Choroid plexus epithelial cell (primary cell): ENCODE data around the gene PAX5.

Source experiments
- DNase-seq: peaks from one replicate; pipeline ENCODE4 v3.0.0-alpha.2; 2010; ENCODE audit warnings: low read depth
- H3K4me3 ChIP-seq: 2 replicates; pipeline ENCODE4 v1.5.1; 2011; ENCODE audit warnings: low read depth, mild to moderate bottlenecking, control low read depth, low read length, moderate library complexity
- TF ChIP-seq, protein P1 (sequence below): conservative IDR thresholded peaks from 2 replicates; pipeline ENCODE4 v1.5.1; 2011; ENCODE audit warnings: low read depth, mild to moderate bottlenecking, control low read depth, inconsistent platforms, low read length, moderate library complexity

PAX5 gene

DNA sequence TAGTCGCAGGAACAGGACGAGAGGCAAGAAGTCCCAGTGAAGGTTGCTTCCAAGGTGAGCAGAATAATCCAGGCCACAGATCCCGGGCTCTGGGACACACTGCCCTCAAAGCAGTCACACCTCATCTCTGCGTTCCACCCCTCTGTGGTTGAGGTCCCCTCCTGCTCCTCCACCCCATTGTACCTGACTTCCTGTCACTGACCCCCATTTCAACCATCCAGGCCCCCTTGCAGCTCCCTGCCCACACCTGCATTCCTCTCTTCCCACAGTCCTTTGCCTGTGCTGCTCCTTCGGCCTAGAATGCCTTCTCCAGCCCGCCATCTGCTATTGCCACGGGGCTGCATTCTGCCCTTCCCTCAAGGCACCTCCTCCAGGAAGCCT is 73.5 kb downstream of the PAX5 start:
- H3K4me3 ChIP-seq = no peak overlapping the region
- no peak for DNase-seq
- TF ChIP-seq, protein P1, sequence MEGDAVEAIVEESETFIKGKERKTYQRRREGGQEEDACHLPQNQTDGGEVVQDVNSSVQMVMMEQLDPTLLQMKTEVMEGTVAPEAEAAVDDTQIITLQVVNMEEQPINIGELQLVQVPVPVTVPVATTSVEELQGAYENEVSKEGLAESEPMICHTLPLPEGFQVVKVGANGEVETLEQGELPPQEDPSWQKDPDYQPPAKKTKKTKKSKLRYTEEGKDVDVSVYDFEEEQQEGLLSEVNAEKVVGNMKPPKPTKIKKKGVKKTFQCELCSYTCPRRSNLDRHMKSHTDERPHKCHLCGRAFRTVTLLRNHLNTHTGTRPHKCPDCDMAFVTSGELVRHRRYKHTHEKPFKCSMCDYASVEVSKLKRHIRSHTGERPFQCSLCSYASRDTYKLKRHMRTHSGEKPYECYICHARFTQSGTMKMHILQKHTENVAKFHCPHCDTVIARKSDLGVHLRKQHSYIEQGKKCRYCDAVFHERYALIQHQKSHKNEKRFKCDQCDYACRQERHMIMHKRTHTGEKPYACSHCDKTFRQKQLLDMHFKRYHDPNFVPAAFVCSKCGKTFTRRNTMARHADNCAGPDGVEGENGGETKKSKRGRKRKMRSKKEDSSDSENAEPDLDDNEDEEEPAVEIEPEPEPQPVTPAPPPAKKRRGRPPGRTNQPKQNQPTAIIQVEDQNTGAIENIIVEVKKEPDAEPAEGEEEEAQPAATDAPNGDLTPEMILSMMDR = no peak

DNA sequence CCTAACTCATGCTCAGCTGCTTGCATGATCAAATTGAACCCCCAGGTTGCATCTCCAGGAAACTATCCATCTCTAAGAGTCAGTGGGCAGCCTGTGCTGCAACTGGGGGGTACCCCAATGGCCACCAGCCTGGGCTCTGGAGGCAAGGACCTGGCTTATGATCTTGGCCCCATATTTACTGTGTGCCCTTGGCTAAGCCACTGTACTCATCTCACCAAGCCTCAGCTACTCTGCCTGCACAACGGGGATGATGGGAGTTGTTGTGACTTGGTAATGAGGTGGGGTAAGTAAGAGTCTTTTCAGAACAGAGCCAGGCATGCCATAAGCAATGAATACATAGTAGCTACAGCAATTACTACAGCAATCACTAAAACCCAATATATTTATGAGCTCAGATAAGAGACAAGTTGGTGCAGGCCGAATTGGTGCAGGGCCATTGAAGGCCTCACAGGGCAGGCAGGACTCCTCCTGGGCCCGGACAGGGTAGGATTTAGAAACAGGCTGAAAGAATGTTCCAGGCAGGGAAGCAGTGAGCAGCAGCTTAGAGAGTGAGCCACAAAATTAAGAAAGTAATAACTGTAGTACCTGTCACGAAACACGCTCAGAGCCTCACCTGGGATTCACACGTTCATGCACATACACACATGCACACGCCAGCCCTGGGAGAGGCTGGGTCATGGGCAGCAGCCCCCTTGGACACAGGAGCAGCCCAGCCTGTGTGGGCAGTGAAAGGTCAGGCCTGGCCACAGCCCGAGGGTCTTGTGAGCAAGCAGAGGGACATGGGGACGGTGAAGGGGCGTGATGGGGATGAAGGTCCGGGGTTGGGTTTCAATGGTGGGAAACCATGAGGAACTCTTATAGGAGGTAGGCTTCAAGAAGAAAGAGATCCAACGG is 74.1 kb downstream of the PAX5 start:
- TF ChIP-seq, protein P1 = no peak
- H3K4me3 ChIP-seq = no peak overlapping the region
- no peak for DNase-seq

DNA sequence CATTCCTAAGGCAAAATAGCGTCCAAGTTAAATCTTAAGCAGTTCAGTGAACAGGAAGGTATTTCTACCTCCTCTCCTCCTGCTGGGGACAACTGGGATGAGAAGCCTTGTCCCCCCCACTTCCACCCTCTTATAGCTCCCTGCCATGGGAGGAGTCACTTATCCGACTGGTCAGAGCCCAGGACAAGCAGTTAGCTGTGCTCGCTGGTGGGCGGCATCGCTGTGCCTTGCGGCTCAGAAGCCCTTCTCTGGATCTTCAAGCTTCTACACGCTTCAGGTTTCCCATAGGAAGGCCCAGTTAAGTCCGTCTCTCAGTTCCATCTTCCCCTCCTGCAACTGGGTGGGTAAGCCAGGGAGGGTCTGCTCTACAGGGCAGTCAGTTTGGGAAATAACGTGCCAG is 77.2 kb downstream of the PAX5 start:
- no peak overlapping the region for H3K4me3 ChIP-seq
- DNase-seq = no peak

DNA sequence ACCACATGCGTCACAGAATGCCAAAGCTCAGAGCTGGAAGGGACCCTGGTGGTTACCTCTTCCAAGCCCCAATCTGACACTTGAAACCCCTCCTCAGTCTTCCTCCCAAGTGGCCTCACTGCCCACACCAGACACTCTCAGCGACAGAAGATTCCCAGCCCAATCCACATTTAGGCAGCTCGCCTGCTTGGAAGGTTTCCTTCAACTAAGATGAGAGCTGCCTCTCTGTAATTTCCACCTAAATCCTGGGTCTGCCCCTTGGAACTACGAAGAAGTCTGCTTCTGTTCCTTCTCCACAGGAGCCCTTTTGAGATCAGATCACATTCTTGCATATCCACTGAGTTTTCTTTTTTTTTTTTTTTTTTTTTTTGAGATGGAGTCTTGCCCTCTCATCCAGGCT is 83.7 kb downstream of the PAX5 start:
- no peak overlapping the region for H3K4me3 ChIP-seq
- DNase-seq = no peak
- TF ChIP-seq, protein P1 = no peak

More for the DNA sequence above, 77.2 kb downstream of the PAX5 start:
- TF ChIP-seq, protein P1 = no peak

DNA sequence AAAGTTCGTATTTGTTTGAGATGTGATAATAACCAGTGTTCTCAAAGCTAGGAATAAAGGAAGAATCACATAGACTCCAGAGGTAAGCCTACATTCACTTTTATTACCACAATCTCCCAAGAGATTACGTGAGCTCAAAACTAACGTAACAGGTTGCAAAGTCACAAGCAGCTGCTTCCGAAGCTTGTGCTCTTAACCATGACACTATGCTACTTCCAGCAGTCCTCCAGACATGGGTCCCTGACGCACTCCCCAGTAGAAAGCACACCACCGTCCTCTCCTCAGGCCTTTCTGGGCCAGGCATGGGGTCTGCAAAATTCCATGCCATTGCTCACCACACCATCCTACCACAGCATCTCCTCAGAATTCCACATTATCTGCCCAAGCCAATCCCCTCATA is 84.6 kb downstream of the PAX5 start:
- DNase-seq = no peak
- H3K4me3 ChIP-seq = no peak overlapping the region
- TF ChIP-seq, protein P1 = no peak

DNA sequence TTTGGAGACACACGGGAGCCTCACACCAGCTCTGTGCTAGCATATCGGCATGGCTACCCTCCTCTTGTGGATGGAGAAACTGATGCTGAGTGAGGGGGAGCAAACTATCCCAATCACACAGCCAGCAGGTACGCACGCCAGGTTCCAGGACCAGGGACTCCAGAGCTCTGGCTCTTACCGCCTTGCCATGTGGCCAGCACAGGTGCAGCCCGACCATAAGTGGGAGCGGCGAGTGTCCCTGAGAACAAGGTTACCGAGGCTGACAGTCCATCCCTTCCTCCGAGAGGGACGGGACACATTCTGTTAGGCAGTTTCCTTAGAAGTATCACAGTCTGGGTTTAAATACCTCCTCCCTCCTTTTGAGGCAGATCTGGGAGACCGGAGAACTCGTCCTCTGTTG is 86.0 kb downstream of the PAX5 start:
- TF ChIP-seq, protein P1 = no peak
- no peak for DNase-seq
- H3K4me3 ChIP-seq = no peak overlapping the region

DNA sequence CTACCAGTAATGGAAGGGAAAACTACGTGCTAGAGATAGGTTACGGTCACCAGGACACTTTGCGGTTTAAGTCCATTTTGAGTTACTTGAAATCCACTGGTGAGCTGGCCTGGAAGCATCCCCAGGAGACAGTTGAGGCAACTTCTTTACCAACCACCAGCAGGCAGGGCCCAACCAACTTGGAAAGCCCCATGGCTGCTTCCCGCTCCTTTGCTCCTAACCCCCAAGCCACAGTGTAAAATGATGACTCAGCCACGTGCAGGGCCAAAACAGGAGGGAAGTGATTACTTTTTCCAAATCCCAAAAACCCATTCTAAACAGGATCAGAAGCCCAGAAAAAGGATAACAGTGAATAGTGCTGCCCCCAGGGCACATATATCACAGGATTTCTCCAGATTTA is 87.4 kb downstream of the PAX5 start:
- DNase-seq = no peak

More for the DNA sequence above, 87.4 kb downstream of the PAX5 start:
- no peak overlapping the region for H3K4me3 ChIP-seq
- TF ChIP-seq, protein P1 = no peak
